ENCODE measurements around the gene KPNA4.
"Not testable (repeated sequence)": the region's sequence is repeated elsewhere in the genome, so short reads cannot be mapped to it uniquely, and the experiment has no call there.

The KPNA4 gene

GRCh38 chr3:160573955-160574525, 8.7 kb upstream of the KPNA4 start:
- DNase-seq (ENCODE audit: low read depth in 1 of 2, low spot score in 1 of 2) = not testable (repeated sequence)

- no peak for DNase-seq (ENCODE audit: low read depth in 1 of 2, low spot score in 1 of 2)
Observed at GRCh38 chr3:160569894-160570652, 4.7 kb upstream of the KPNA4 start.

- DNase-seq (ENCODE audit: low read depth in 1 of 2, low spot score in 1 of 2) = no peak
Observed at GRCh38 chr3:160568989-160569388, 3.6 kb upstream of the KPNA4 start.

- no peak for DNase-seq (ENCODE audit: low read depth in 1 of 2, low spot score in 1 of 2)
Observed at GRCh38 chr3:160567774-160568173, 2.4 kb upstream of the KPNA4 start.

GRCh38 chr3:160566499-160566898, 1.1 kb upstream of the KPNA4 start:
- no peak for DNase-seq (ENCODE audit: low read depth in 1 of 2, low spot score in 1 of 2)

- DNase-seq (ENCODE audit: low read depth in 1 of 2, low spot score in 1 of 2) = no peak
Observed at GRCh38 chr3:160564949-160565441, 376 bp downstream of the KPNA4 start.

- DNase-seq (ENCODE audit: low read depth in 1 of 2, low spot score in 1 of 2) = no peak
Observed at GRCh38 chr3:160564258-160564911, 986 bp downstream of the KPNA4 start.

GRCh38 chr3:160562952-160563351, 2.4 kb downstream of the KPNA4 start:
- DNase-seq (ENCODE audit: low read depth in 1 of 2, low spot score in 1 of 2) = no peak

- no peak for DNase-seq (ENCODE audit: low read depth in 1 of 2, low spot score in 1 of 2)
Observed at GRCh38 chr3:160557571-160557970, 7.8 kb downstream of the KPNA4 start.

- DNase-seq (ENCODE audit: low read depth in 1 of 2, low spot score in 1 of 2) = no peak
Observed at GRCh38 chr3:160556141-160556540, 9.2 kb downstream of the KPNA4 start.

- no peak for DNase-seq (ENCODE audit: low read depth in 1 of 2, low spot score in 1 of 2)
Observed at GRCh38 chr3:160554980-160555379, 10.4 kb downstream of the KPNA4 start.

GRCh38 chr3:160553827-160554226, 11.5 kb downstream of the KPNA4 start:
- DNase-seq (ENCODE audit: low read depth in 1 of 2, low spot score in 1 of 2) = no peak

- no peak for DNase-seq (ENCODE audit: low read depth in 1 of 2, low spot score in 1 of 2)
Observed at GRCh38 chr3:160546727-160547126, 18.6 kb downstream of the KPNA4 start.

- no peak for DNase-seq (ENCODE audit: low read depth in 1 of 2, low spot score in 1 of 2)
Observed at GRCh38 chr3:160545504-160545871, 19.9 kb downstream of the KPNA4 start.

- DNase-seq (ENCODE audit: low read depth in 1 of 2, low spot score in 1 of 2) = no peak
Observed at GRCh38 chr3:160544844-160545503, 20.4 kb downstream of the KPNA4 start.

- DNase-seq (ENCODE audit: low read depth in 1 of 2, low spot score in 1 of 2) = no peak
Observed at GRCh38 chr3:160540551-160540950, 24.8 kb downstream of the KPNA4 start.

- no peak for DNase-seq (ENCODE audit: low read depth in 1 of 2, low spot score in 1 of 2)
Observed at GRCh38 chr3:160538895-160539294, 26.5 kb downstream of the KPNA4 start.

GRCh38 chr3:160537729-160538128, 27.6 kb downstream of the KPNA4 start:
- no peak for DNase-seq (ENCODE audit: low read depth in 1 of 2, low spot score in 1 of 2)

GRCh38 chr3:160532371-160532770, 33.0 kb downstream of the KPNA4 start:
- DNase-seq (ENCODE audit: low read depth in 1 of 2, low spot score in 1 of 2) = no peak

GRCh38 chr3:160531311-160531710, 34.1 kb downstream of the KPNA4 start:
- DNase-seq (ENCODE audit: low read depth in 1 of 2, low spot score in 1 of 2) = no peak

GRCh38 chr3:160516391-160516790, 49.0 kb downstream of the KPNA4 start:
- DNase-seq (ENCODE audit: low read depth in 1 of 2, low spot score in 1 of 2) = not testable (repeated sequence)

GRCh38 chr3:160501325-160501724, 64.0 kb downstream of the KPNA4 start:
- DNase-seq (ENCODE audit: low read depth in 1 of 2, low spot score in 1 of 2) = no peak

All from activated CD4-positive, alpha-beta T cell treated with anti-CD3 and anti-CD28 coated beads, Interleukin-2, amount 50 U/mL, for 24 hours (primary cell).